Tibial nerve (tissue), 4 donors: Measurements from ENCODE around the gene CCR5. TPM values are rescaled to one million over a fixed set of nuclear protein-coding genes. Genes with fewer than 3 reads are reported as not detected.

Experiments
- DNase-seq, 2 donors: peaks; one replicate each; pipeline ENCODE4 v3.0.0-alpha.2; 2019; ENCODE audit warnings: low spot score in 2 of 2
- H3K27ac ChIP-seq, 4 donors: fragments of 200-600 bp; sonication (generic) in 3 of 4; one replicate each; pipeline ENCODE4 v1.5.1; 2017 to 2019; ENCODE audit warnings: mild to moderate bottlenecking in 1 of 4
- H3K27me3 ChIP-seq, 2 donors: fragments of 200-600 bp; sonication (generic) in 1 of 2; one replicate each; pipeline versions ENCODE4 v1.5.1 to v1.6.0; 2017 to 2019
- H3K36me3 ChIP-seq, 3 donors: fragments of 200-600 bp; sonication (generic); one replicate each; pipeline ENCODE4 v1.5.1; 2018 to 2019
- H3K4me1 ChIP-seq, 4 donors: fragments of 200-600 bp; sonication (generic) in 3 of 4; one replicate each; pipeline ENCODE4 v1.5.1; 2017 to 2019
- H3K4me3 ChIP-seq, 4 donors: fragments of 200-600 bp; sonication (generic) in 3 of 4; one replicate each; pipeline ENCODE4 v1.5.1; 2017 to 2019; ENCODE audit warnings: mild to moderate bottlenecking in 1 of 4, moderate library complexity in 1 of 4
- H3K9me3 ChIP-seq, 4 donors: fragments of 200-600 bp; sonication (generic) in 3 of 4; one replicate each; pipeline ENCODE4 v1.5.1; 2017 to 2019
- CTCF ChIP-seq, 5 experiments: fragments of 200-600 bp in 3 of 5; fragments of 450-650 bp in 2 of 5; sonication (generic) in 3 of 5; IDR thresholded peaks; one replicate each; pipeline ENCODE4 v1.5.1; 2016 to 2019; ENCODE audit warnings: antibody characterized with exemption in 5 of 5, mild to moderate bottlenecking in 3 of 5, moderate library complexity in 2 of 5
- EP300 ChIP-seq, 2 donors: sonication (generic); formaldehyde crosslinking; IDR thresholded peaks; one replicate each; pipeline ENCODE4 v1.6.1; 2017; ENCODE audit warnings: antibody characterized with exemption in 2 of 2, mild to moderate bottlenecking in 1 of 2
- POLR2A ChIP-seq, 2 donors: fragments of 450-650 bp; IDR thresholded peaks; one replicate each; pipeline ENCODE4 v1.6.1; 2017; ENCODE audit warnings: antibody characterized with exemption in 2 of 2, mild to moderate bottlenecking in 2 of 2, moderate library complexity in 2 of 2
- WGBS, 2 donors: methylation state at CpG; one replicate each; pipeline ENCODE4 v1.1.5; 2018; 5-methylcytosine and 5-hydroxymethylcytosine counted together
- total RNA-seq, 4 donors: library from RNA; depleted of rRNA; stranded (reverse); fragments of >200 nt; gene quantifications; one replicate each; pipeline ENCODE4 v1.1.0, GENCODE V29; 2016

CCR5 gene
- total RNA-seq, 4 donors from 2014 or later, result 0.22 to 1.2 (median 0.87) TPM

GRCh38 chr3:46353647-46354410, 16.9 kb upstream of the CCR5 start, which contains the start of gene CCR2:
Gene CCR2 (plus strand): TSS chr3:46354111. CDS start chr3:46357528, 3,417 bp downstream.
- TF ChIP-seq EP300 (IDR thresholded peaks at IDR 0.05) (no peak), POLR2A (IDR thresholded peaks at IDR 0.05) (no peak)
- Histone ChIP-seq H3K9me3 (no peaks in the 10 kb centered on the region), H3K36me3 (no peaks in the 10 kb centered on the region), H3K27me3 (peaks cover 0 to 5% of the 10 kb centered on the region in 2 donors), H3K27ac (no peak within 1 kb of the TSS), H3K4me3 (peak within 1 kb of the TSS in 2 of 4 donors; percentile 3 to 6), H3K4me1 (peaks cover 0 to 5% (median 0%) of the 10 kb centered on the region in 4 donors)
- no peak for DNase-seq
- 73 to 82% methylated on average over 7 of the region's 7 CpGs for WGBS, 2 donors

- Histone ChIP-seq H3K27me3 (peaks cover 0 to 5% of the 10 kb centered on the region in 2 donors), H3K36me3 (no peaks in the 10 kb centered on the region), H3K4me1 (peaks cover 0 to under 1% (median 0%) of the 10 kb centered on the region in 4 donors), H3K4me3 (peak overlapping the region in 1 of 4 donors; percentile 3), H3K9me3 (no peaks in the 10 kb centered on the region), H3K27ac (no peak overlapping the region)
- no peak for DNase-seq
- 21 to 29% methylated on average over 1 of the region's 1 CpG for WGBS, 2 donors
- TF ChIP-seq EP300 (IDR thresholded peaks at IDR 0.05) (no peak), CTCF (IDR thresholded peaks at IDR 0.05) (no peak), POLR2A (IDR thresholded peaks at IDR 0.05) (no peak)
Measured at GRCh38 chr3:46354478-46354877, 16.3 kb upstream of the CCR5 start.

- Histone ChIP-seq H3K27me3 (peaks cover 0 to 5% of the 10 kb centered on the region in 2 donors), H3K27ac (no peak overlapping the region), H3K9me3 (no peaks in the 10 kb centered on the region), H3K4me3 (no peak overlapping the region), H3K36me3 (no peaks in the 10 kb centered on the region), H3K4me1 (peaks cover 0 to 5% (median 0%) of the 10 kb centered on the region in 4 donors)
- no peak for DNase-seq
- TF ChIP-seq CTCF (IDR thresholded peaks at IDR 0.05), result no peak
- TF ChIP-seq POLR2A (IDR thresholded peaks at IDR 0.05), result no peak
- TF ChIP-seq EP300 (IDR thresholded peaks at IDR 0.05), result no peak
Measured at GRCh38 chr3:46354984-46355383, 15.8 kb upstream of the CCR5 start.

DNA sequence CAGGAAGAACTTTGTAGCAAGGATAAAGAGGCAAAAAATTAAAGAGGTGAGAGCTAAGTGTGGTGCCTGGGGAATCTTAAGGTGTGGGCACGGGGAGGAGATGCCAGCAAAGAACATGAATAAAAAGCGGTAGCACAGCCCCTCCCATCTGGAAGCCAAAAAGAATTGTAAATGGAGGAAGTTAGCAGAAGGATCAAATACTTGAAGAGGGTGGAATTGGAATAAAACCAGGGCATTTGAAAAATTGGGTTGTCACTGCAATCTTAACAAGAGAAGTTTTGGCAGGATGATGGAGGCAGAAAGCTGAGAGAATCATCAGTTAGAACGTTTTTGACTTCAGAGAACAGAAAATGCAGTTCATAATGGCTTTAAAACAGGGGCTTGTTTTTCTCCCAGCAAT, 14.5 kb upstream of the CCR5 start:
- no peak overlapping the region for H3K4me3 ChIP-seq
- no peak for TF ChIP-seq CTCF (IDR thresholded peaks at IDR 0.05)
- TF ChIP-seq POLR2A (IDR thresholded peaks at IDR 0.05), result no peak
- no peak for TF ChIP-seq EP300 (IDR thresholded peaks at IDR 0.05)

DNA sequence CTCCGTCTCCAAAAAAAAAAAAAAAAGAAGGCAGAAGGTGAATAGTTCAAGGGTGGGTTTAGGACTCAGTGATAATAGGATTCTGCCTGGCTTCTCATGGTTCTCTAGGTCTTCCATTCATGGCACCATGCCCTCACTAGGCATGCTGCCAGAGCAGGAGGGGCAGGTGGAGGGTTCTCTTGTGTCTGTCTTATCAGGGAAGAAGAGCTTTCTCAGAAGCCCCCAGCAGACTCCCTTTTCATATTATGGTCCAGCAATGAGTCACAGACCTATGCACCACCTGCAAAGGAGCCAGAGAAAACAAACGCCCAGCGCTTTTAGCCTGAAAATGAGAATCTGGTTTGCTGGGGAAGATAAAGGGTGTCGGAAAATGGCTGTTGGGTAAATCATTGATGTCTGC, 13.8 kb upstream of the CCR5 start:
- no peak overlapping the region for H3K4me3 ChIP-seq
- H3K27ac ChIP-seq, result no peak overlapping the region
- H3K4me1 ChIP-seq, result peaks cover 0 to 11% (median 0%) of the 10 kb centered on the region in 4 donors
- no peaks in the 10 kb centered on the region for H3K36me3 ChIP-seq
- TF ChIP-seq CTCF (IDR thresholded peaks at IDR 0.05) (no peak), POLR2A (IDR thresholded peaks at IDR 0.05) (no peak), EP300 (IDR thresholded peaks at IDR 0.05) (no peak)
- 89% methylated on average over 4 of the region's 4 CpGs for WGBS, 2 donors
- H3K27me3 ChIP-seq, result peaks cover 0 to 5% of the 10 kb centered on the region in 2 donors
- no peaks in the 10 kb centered on the region for H3K9me3 ChIP-seq
- DNase-seq, result no peak

More for the DNA sequence above, 14.5 kb upstream of the CCR5 start:
- Histone ChIP-seq H3K27ac (no peak overlapping the region), H3K9me3 (no peaks in the 10 kb centered on the region), H3K36me3 (no peaks in the 10 kb centered on the region), H3K27me3 (peaks cover 0 to 5% of the 10 kb centered on the region in 2 donors), H3K4me1 (peaks cover 0 to 11% (median 0%) of the 10 kb centered on the region in 4 donors)
- DNase-seq, result no peak
- WGBS, 2 donors, result 43 to 46% methylated on average over 3 of the region's 3 CpGs
